Endodermal cell (in vitro differentiated cells): ENCODE results near the gene ABAT. TPM values are rescaled to one million over a fixed set of nuclear protein-coding genes. Genes with fewer than 3 reads are reported as not detected.

Source experiments
- DNase-seq: peaks from one replicate; pipeline ENCODE4 v3.0.0-alpha.2; 2017
- H3K27ac ChIP-seq: 2 replicates; pipeline ENCODE4 v1.5.1; 2013; ENCODE audit warnings: mild to moderate bottlenecking, low read depth, low read length, moderate library complexity
- H3K27me3 ChIP-seq: 2 replicates; pipeline ENCODE4 v1.6.1; 2013; ENCODE audit warnings: mild to moderate bottlenecking, low read length, moderate library complexity; ENCODE audit not compliant: insufficient read depth, control insufficient read depth, poor library complexity, severe bottlenecking
- H3K36me3 ChIP-seq: 2 replicates; pipeline ENCODE4 v1.7.0; 2013; ENCODE audit warnings: mild to moderate bottlenecking, low read length, moderate library complexity; ENCODE audit not compliant: control insufficient read depth, insufficient read depth
- H3K4me1 ChIP-seq: one replicate; pipeline ENCODE4 v1.7.0; 2013; ENCODE audit warnings: low read length; ENCODE audit not compliant: control insufficient read depth, insufficient read depth
- H3K4me3 ChIP-seq: 2 replicates; pipeline ENCODE4 v1.5.1; 2013; ENCODE audit warnings: mild to moderate bottlenecking, low read length, moderate library complexity
- H3K9ac ChIP-seq: 2 replicates; pipeline ENCODE4 v1.6.1; 2013; ENCODE audit warnings: mild to moderate bottlenecking, low read length, moderate library complexity; ENCODE audit not compliant: poor library complexity, severe bottlenecking; ENCODE audit errors: extremely low read depth
- H3K9me3 ChIP-seq: 2 replicates; pipeline ENCODE4 v1.6.1; 2013; ENCODE audit warnings: mild to moderate bottlenecking, low read length, moderate library complexity; ENCODE audit not compliant: control insufficient read depth
- H3K27ac Mint-ChIP-seq: 2 replicates; pipeline ENCODE4 v1.8.0; 2020; ENCODE audit warnings: mixed read lengths
- H3K27me3 Mint-ChIP-seq: 2 replicates; pipeline ENCODE4 v1.8.0; 2021; ENCODE audit warnings: mild to moderate bottlenecking, mixed read lengths; ENCODE audit not compliant: insufficient read depth
- H3K36me3 Mint-ChIP-seq: 2 replicates; pipeline ENCODE4 v1.8.0; 2020; ENCODE audit warnings: low read depth, mixed read lengths
- H3K4me1 Mint-ChIP-seq: 2 replicates; pipeline ENCODE4 v1.8.0; 2020; ENCODE audit warnings: mixed read lengths
- H3K4me3 Mint-ChIP-seq: 2 replicates; pipeline ENCODE4 v1.8.0; 2020; ENCODE audit warnings: mild to moderate bottlenecking, moderate library complexity, mixed read lengths
- H3K9me3 Mint-ChIP-seq: 2 replicates; pipeline ENCODE4 v1.8.0; 2020; ENCODE audit warnings: mild to moderate bottlenecking, mixed read lengths
- WGBS, 2 experiments: methylation state at CpG; one replicate each; pipeline versions ENCODE4 v1.1.5 to v1.1.7; 2013; ENCODE audit warnings: missing lambda C conversion rate in 2 of 2, mixed read lengths in 1 of 2; ENCODE audit not compliant: insufficient coverage in 1 of 2, insufficient read length in 1 of 2; 5-methylcytosine and 5-hydroxymethylcytosine counted together
- total RNA-seq, 2 donors: library from RNA; stranded (reverse); fragmentation: NEBNext Ultra II Directional in 1 of 2; extraction: Animal tissue kit (Norgen Biotek cat#: 25700) in 1 of 2; gene quantifications; 2 replicates in 1 of 2; 3 replicates in 1 of 2; pipeline ENCODE4 v1.2.1, GENCODE V29; 2021
- TF ChIP-seq, protein P1 (sequence below): fragments of 200-600 bp; sonication (generic); conservative IDR thresholded peaks from 2 replicates; pipeline ENCODE4 v1.5.0; 2021; ENCODE audit warnings: antibody characterized with exemption, mild to moderate bottlenecking

ABAT gene
- total RNA-seq, 2 donors from 2014 or later: 9.7 to 13.6 TPM

DNA sequence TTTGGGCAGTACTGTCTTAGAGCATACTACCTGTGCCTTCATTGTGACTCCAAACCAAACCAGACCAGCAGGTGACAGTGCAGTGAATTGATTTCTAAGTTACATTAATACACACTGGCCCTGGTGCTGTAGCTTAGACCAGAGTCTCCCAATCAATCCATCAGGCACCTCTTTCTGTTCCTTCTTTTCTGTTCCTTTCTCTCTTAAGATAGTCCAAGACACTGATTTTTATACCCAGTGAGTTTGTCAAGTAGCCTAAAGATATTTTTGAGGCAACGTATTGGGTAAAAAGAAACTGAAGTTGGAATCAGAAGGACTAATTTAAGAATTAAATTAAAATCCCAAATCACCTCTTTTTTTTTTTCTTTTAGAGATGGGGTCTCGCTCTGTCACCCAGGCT lies 43.1 kb downstream of the ABAT start:
- H3K9me3 ChIP-seq: no peaks in the 10 kb centered on the region
- H3K9me3 Mint-ChIP-seq: no peaks in the 10 kb centered on the region
- H3K4me3 Mint-ChIP-seq: no peak overlapping the region
- peaks cover 3% of the 10 kb centered on the region for H3K36me3 Mint-ChIP-seq
- H3K4me3 ChIP-seq: no peak overlapping the region
- no peaks in the 10 kb centered on the region for H3K27me3 Mint-ChIP-seq
- H3K27me3 ChIP-seq: no peaks in the 10 kb centered on the region
- 80 to 83% methylated on average over 1 of the region's 2 CpGs for WGBS, 2 experiments
- no peaks in the 10 kb centered on the region for H3K4me1 ChIP-seq
- H3K27ac Mint-ChIP-seq: no peak overlapping the region
- no peak for DNase-seq
- peaks cover 9% of the 10 kb centered on the region for H3K4me1 Mint-ChIP-seq
- TF ChIP-seq, protein P1, sequence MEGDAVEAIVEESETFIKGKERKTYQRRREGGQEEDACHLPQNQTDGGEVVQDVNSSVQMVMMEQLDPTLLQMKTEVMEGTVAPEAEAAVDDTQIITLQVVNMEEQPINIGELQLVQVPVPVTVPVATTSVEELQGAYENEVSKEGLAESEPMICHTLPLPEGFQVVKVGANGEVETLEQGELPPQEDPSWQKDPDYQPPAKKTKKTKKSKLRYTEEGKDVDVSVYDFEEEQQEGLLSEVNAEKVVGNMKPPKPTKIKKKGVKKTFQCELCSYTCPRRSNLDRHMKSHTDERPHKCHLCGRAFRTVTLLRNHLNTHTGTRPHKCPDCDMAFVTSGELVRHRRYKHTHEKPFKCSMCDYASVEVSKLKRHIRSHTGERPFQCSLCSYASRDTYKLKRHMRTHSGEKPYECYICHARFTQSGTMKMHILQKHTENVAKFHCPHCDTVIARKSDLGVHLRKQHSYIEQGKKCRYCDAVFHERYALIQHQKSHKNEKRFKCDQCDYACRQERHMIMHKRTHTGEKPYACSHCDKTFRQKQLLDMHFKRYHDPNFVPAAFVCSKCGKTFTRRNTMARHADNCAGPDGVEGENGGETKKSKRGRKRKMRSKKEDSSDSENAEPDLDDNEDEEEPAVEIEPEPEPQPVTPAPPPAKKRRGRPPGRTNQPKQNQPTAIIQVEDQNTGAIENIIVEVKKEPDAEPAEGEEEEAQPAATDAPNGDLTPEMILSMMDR: no peak
- no peaks in the 10 kb centered on the region for H3K36me3 ChIP-seq
- no peak overlapping the region for H3K9ac ChIP-seq
- no peak overlapping the region for H3K27ac ChIP-seq

DNA sequence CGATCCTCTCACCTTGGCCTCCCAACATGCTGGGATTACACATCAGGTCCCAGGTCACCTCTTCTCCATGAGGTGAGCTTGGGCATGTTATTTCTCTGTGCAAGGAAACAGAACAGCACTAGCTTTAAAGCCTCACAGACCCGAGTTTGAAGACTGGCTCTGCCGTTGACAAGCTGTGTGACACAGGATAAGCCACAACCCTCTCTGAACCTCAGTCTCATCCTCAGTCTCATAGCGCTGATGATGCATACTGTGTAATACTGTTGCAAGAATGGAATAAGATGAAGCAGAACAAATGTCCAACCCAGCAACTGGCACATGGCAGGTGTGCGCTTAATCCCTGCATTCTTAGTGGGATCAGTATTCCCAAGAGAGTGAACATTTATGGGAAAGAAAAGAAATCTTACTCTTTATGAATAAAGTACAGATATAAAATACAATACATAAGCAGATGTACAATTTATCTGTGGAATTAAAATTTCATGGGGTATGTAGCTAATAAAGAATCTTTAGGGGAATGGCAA lies 43.5 kb downstream of the ABAT start:
- no peaks in the 10 kb centered on the region for H3K9me3 Mint-ChIP-seq
- Histone ChIP-seq H3K4me3 (no peak overlapping the region), H3K36me3 (no peaks in the 10 kb centered on the region), H3K27me3 (no peaks in the 10 kb centered on the region), H3K9ac (no peak overlapping the region), H3K9me3 (no peaks in the 10 kb centered on the region), H3K4me1 (no peaks in the 10 kb centered on the region), H3K27ac (no peak overlapping the region)
- peaks cover 9% of the 10 kb centered on the region for H3K4me1 Mint-ChIP-seq
- no peak for DNase-seq
- no peak overlapping the region for H3K27ac Mint-ChIP-seq
- H3K4me3 Mint-ChIP-seq: no peak overlapping the region
- H3K36me3 Mint-ChIP-seq: peaks cover 3% of the 10 kb centered on the region
- TF ChIP-seq, protein P1: no peak
- no peaks in the 10 kb centered on the region for H3K27me3 Mint-ChIP-seq
- WGBS, 2 experiments: 94 to 100% methylated on average over 3 to 5 of the region's 5 CpGs

DNA sequence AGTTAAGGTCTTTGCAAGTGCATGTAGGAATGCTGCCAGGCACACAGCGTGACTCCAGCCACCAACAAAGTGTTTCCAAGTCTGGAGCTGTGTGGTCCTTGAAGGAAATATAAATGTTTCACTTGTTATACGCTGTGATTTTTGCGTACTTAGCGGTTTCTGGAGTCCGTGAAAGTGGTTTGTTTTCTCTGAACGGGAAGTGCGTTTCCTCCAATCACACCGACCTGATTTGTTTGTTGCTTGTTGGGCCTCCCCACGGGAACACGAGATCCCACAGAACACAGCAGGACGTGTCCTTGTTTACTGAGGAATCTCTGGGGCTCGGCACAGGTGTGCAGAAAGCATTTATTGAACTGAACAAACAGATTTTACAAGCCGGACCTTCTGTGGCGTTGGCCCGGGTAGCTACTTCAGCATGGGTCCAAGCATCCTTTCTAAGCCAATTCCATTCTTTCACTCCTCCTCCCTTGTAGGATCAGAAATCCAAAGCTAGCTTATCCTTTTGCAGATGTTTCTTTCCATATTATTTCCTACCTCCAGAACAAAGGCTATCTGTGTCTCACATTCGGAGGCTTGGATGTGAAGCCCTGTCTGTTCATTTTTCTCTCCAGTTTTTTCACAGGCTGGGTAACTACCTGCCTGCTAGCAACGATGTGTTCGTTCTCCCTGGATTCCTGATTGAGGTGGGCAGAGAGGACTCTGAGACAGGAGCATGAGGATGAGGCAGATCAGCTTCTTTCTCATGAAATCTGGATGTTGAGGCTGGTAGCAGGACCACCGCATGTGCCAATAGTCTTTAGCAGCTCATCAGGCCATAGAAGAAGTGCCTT lies 44.6 kb downstream of the ABAT start:
- H3K36me3 Mint-ChIP-seq: peaks cover 3% of the 10 kb centered on the region
- no peaks in the 10 kb centered on the region for H3K27me3 ChIP-seq
- H3K9ac ChIP-seq: no peak overlapping the region
- no peak overlapping the region for H3K27ac Mint-ChIP-seq
- no peaks in the 10 kb centered on the region for H3K9me3 ChIP-seq
- no peak overlapping the region for H3K4me3 ChIP-seq
- H3K4me3 Mint-ChIP-seq: no peak overlapping the region
- no peaks in the 10 kb centered on the region for H3K36me3 ChIP-seq
- no peaks in the 10 kb centered on the region for H3K9me3 Mint-ChIP-seq
- no peaks in the 10 kb centered on the region for H3K4me1 ChIP-seq
- WGBS, 2 experiments: 90% methylated on average over 19 of the region's 19 CpGs
- TF ChIP-seq, protein P1: no peak
- peaks cover 7% of the 10 kb centered on the region for H3K4me1 Mint-ChIP-seq
- DNase-seq: no peak
- H3K27me3 Mint-ChIP-seq: no peaks in the 10 kb centered on the region
- peak overlapping the region; percentile 100 for H3K27ac ChIP-seq
